A673 (cell line): ENCODE measurements around the gene KCNQ2. TPM values are rescaled to one million over a fixed set of nuclear protein-coding genes. Genes with fewer than 3 reads are reported as not detected.

Experiments
- BruUV-seq: library from RNA; stranded (reverse); fragments of 400-500 nt; replicated peaks from 2 replicates; lab custom pipeline; 2021; lab: Mats Ljungman, UMichigan
- CTCF ChIA-PET: fragments of 300-600 bp; sonication (Branson Sonifier 250); formaldehyde crosslinking; loops from one replicate; lab custom pipeline; 2022; ENCODE audit warnings: antibody characterized with exemption; lab: Charles Lee
- POLR2A ChIA-PET: fragments of 300-600 bp; sonication (Branson Sonifier 250); formaldehyde crosslinking; loops from one replicate; lab custom pipeline; 2022; ENCODE audit warnings: antibody characterized with exemption; ENCODE audit not compliant: low non-redundant PET; lab: Charles Lee
- DNase-seq: peaks from one replicate; pipeline ENCODE4 v3.0.0-alpha.2; 2015; ENCODE audit warnings: low spot score
- H3K27ac ChIP-seq: fragments of 200-600 bp; sonication (generic); 2 replicates; pipeline ENCODE4 v1.5.1; 2016; ENCODE audit warnings: mixed run types, low read depth, mild to moderate bottlenecking, mixed read lengths, antibody characterized with exemption, low read length; ENCODE audit not compliant: poor library complexity, severe bottlenecking
- H3K27me3 ChIP-seq: fragments of 200-600 bp; sonication (generic); replicated peaks from 2 replicates; pipeline ENCODE4 v1.6.1; 2017; ENCODE audit warnings: mixed run types, low read depth, mild to moderate bottlenecking, mixed read lengths, antibody characterized with exemption, low read length; ENCODE audit not compliant: insufficient read depth, poor library complexity
- H3K36me3 ChIP-seq: fragments of 200-600 bp; sonication (generic); 2 replicates; pipeline ENCODE4 v1.6.1; 2016; ENCODE audit warnings: mixed run types, mild to moderate bottlenecking, mixed read lengths, antibody characterized with exemption, low read length; ENCODE audit not compliant: insufficient read depth, poor library complexity, severe bottlenecking
- H3K4me1 ChIP-seq: fragments of 200-600 bp; sonication (generic); 2 replicates; pipeline ENCODE4 v1.6.1; 2017; ENCODE audit warnings: mixed run types, mild to moderate bottlenecking, mixed read lengths, antibody characterized with exemption, low read length; ENCODE audit not compliant: insufficient read depth, poor library complexity, severe bottlenecking
- H3K4me3 ChIP-seq: fragments of 200-600 bp; sonication (generic); 2 replicates; pipeline ENCODE4 v1.5.1; 2016; ENCODE audit warnings: low read depth, mixed run types, mild to moderate bottlenecking, mixed read lengths, low read length; ENCODE audit not compliant: poor library complexity, severe bottlenecking
- H3K9me3 ChIP-seq: fragments of 200-600 bp; sonication (generic); 2 replicates; pipeline ENCODE4 v1.6.1; 2016; ENCODE audit warnings: mixed run types, low read depth, mild to moderate bottlenecking, mixed read lengths, antibody characterized with exemption, low read length; ENCODE audit not compliant: poor library complexity, severe bottlenecking
- EZH2 ChIP-seq: fragments of 200-600 bp; sonication (generic); IDR thresholded peaks from 2 replicates; pipeline ENCODE4 v1.6.1; 2017; ENCODE audit warnings: borderline replicate concordance, low read depth, mild to moderate bottlenecking, mixed read lengths, antibody characterized with exemption, low read length; ENCODE audit not compliant: poor library complexity, severe bottlenecking
- intact Hi-C: fragments of 100-400 bp; cut with micrococcal nuclease; formaldehyde crosslinking; loops from one replicate; pipeline ENCODE4 v1.10.0; 2022; ENCODE audit not compliant: unreplicated experiment
- total RNA-seq: library from RNA; stranded (reverse); gene quantifications from 2 replicates; pipeline ENCODE4 v1.2.3, GENCODE V29; 2021
- TF ChIP-seq, protein P1 (sequence below): fragments of 300-800, 200-600 bp; sonication (generic); conservative IDR thresholded peaks from 2 replicates; pipeline ENCODE4 v1.5.1; 2017; ENCODE audit warnings: low read depth, mild to moderate bottlenecking, antibody characterized with exemption, low read length, moderate library complexity, mixed read lengths

KCNQ2 gene
- total RNA-seq, 1 experiment from 2014 or later: 6.6 TPM

DNA sequence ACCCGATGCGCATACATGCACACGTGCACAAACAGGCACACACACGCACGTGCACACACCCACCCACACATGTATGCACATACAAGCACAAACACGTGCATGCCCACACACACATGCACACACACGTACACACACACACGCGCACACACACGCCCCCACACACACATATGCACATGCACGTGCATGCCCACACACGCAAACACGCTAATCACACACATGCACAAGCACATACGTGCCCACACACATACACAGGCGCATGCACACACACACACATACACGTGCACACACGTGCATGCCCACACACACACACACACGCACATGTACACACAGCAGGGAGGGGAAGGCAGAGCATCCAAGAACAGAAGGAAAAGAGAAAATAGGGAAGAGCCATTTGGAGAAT, 84.5 kb downstream of the KCNQ2 start:
- Histone ChIP-seq H3K4me3 (no peak overlapping the region), H3K27me3 (peaks cover 6% of the 10 kb centered on the region), H3K9me3 (peaks cover 11% of the 10 kb centered on the region), H3K4me1 (no peaks in the 10 kb centered on the region), H3K36me3 (no peaks in the 10 kb centered on the region), H3K27ac (no peak overlapping the region)
- ChIA-PET POLR2A (no interaction called here), CTCF (no interaction called here)
- TF ChIP-seq, protein P1, sequence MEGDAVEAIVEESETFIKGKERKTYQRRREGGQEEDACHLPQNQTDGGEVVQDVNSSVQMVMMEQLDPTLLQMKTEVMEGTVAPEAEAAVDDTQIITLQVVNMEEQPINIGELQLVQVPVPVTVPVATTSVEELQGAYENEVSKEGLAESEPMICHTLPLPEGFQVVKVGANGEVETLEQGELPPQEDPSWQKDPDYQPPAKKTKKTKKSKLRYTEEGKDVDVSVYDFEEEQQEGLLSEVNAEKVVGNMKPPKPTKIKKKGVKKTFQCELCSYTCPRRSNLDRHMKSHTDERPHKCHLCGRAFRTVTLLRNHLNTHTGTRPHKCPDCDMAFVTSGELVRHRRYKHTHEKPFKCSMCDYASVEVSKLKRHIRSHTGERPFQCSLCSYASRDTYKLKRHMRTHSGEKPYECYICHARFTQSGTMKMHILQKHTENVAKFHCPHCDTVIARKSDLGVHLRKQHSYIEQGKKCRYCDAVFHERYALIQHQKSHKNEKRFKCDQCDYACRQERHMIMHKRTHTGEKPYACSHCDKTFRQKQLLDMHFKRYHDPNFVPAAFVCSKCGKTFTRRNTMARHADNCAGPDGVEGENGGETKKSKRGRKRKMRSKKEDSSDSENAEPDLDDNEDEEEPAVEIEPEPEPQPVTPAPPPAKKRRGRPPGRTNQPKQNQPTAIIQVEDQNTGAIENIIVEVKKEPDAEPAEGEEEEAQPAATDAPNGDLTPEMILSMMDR: no peak
- TF ChIP-seq EZH2: no peak
- intact Hi-C loops: no loop called here
- no peak for DNase-seq
- no TSS peak for BruUV-seq

DNA sequence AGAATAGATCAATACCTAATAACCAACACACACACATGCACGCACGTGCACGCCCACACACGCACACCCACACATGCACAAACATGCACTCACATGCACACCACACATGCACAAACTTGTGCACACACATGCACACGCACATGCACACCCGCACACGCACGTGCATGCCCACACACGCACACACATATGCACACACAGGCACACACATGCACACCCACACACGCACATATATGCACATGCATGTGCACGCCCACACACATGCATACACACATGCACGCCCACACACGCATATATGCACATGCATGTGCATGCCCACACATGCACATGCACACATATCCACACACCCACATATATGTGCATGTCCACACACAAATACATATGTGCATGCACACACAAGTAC, 85.1 kb downstream of the KCNQ2 start:
- DNase-seq: no peak
- Histone ChIP-seq H3K27me3 (peaks cover 6% of the 10 kb centered on the region), H3K9me3 (peaks cover 11% of the 10 kb centered on the region), H3K27ac (no peak overlapping the region), H3K4me3 (no peak overlapping the region), H3K36me3 (no peaks in the 10 kb centered on the region), H3K4me1 (no peaks in the 10 kb centered on the region)
- ChIA-PET POLR2A (no interaction called here), CTCF (no interaction called here)
- intact Hi-C loops: no loop called here
- BruUV-seq: no TSS peak
- TF ChIP-seq, protein P1: no peak
- no peak for TF ChIP-seq EZH2

DNA sequence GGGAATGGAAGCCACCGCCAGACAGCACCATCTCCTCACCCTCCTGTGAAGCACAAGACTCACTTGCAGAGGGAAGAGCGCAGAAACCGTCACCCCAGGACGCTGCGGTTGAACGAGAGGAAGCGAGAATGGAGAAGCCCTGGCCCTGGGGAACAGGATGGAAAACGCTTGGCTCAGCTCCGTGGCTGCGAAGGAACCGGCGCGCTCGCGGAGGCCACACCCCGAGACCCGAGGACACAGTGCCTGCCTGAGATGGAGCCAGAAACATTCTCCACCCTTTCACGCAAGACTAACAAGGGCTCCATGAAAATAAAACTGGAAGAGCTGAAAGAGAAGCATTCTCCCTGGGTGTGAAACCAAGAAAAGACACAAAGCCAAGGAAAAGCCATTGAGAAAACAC, 86.0 kb downstream of the KCNQ2 start:
- Histone ChIP-seq H3K4me3 (no peak overlapping the region), H3K27ac (no peak overlapping the region), H3K4me1 (no peaks in the 10 kb centered on the region), H3K9me3 (peaks cover 11% of the 10 kb centered on the region), H3K36me3 (no peaks in the 10 kb centered on the region), H3K27me3 (peaks cover 6% of the 10 kb centered on the region)
- intact Hi-C loops: no loop called here
- ChIA-PET POLR2A (no interaction called here), CTCF (no interaction called here)
- BruUV-seq: no TSS peak
- no peak for TF ChIP-seq EZH2
- TF ChIP-seq, protein P1: no peak
- no peak for DNase-seq
